UCSD-AML1 (cell line): ENCODE results near the gene TNIK.
"Not testable (repeated sequence)": the region's sequence is repeated elsewhere in the genome, so short reads cannot be mapped to it uniquely, and the experiment has no call there.

Source experiments
- DNase-seq: peaks from one replicate; lab custom pipeline; 2025; ENCODE audit not compliant: unreplicated experiment; lab: John Stamatoyannopoulos, UW

Gene TNIK

DNA sequence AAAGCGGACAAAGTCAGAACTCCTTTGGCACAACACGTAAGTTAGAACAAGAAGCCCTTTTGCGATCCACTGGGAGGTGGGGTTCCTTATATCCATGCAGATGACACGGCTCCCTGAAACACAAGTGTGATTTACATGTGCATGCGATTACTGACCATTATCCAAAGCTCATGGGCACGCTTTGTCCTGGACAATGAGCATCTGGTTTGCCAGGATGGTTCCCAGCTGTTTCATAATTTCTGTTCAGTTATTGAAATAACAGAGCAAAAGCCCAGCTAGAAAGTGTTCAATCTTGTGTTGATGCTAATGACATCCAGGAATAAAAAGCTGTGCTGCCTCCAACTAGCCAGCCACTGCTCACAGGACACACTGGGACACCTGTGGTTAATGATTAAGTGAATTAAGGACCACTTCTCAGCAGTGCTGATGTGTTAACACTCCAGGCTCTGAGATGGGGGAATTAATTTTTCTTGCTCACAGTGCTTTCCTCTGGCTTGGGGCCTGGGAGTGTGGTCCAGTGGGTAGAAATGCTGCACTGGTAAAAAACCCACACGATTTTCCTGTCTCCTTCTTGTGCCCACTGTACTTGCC lies 310.6 kb downstream of the TNIK start:
- DNase-seq = no peak

GRCh38 chr3:171145798-171146197 lies 314.4 kb downstream of the TNIK start:
- DNase-seq = no peak

DNA sequence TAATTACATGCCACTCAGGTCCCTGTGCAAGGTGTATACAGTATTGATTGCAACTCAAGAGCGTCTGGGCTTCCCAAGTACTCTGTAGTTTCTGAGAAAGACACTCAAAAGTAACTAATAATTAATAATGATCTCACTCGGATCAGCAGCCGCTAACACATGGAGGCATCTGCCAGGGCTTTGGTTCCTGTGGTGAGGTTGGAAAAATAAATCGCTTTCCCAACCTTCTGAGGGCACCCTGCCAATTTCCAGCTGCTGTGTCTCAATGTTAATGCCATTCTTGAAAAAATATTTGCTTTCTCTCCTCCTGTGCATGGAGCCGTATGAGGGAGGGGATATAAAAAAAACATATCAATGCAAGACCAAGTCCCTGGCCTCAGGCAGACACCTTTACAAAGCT lies 317.2 kb downstream of the TNIK start:
- DNase-seq = no peak

DNA sequence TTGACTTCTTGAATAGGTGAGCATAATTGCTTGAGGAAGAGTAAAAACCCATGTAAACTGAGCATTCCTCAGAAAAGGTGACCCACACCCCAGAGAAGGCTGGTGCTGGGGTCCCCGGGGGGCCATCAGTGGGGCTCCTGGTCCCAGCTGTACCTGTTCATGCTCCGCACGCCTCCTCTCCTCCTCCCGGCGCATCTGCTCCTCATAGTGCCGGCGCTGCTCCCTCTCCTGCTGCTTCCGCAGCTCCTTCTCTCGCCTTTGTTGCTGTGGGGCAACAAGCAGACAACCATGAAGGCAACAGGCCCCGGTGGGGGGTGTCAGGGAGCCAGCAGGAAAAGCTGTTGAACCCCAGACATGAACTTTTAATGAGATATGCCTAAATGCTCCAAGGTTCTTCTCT lies 320.0 kb downstream of the TNIK start:
- no peak for DNase-seq

GRCh38 chr3:171138027-171138426 lies 322.2 kb downstream of the TNIK start:
- DNase-seq = no peak

DNA sequence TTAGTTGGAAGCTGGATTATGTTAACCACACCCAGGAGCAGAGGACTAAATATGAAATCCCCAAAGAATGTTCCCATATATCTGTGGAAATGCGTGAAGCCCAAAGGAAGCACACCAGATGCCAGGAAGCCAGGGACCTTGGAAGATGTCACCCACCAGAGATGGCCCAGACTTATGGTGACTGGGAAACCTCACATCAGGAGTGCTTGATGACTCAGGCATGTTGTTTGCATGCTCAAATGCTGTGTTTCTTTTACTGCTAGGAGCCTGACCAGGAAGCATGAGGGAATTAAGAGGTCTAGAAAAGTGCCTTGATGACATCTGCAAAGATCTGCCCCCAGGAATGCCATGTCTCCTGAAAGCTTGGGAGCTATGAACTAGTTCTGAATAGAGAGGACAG lies 324.7 kb downstream of the TNIK start:
- no peak for DNase-seq

GRCh38 chr3:171133796-171134569 lies 326.2 kb downstream of the TNIK start:
- no peak for DNase-seq

DNA sequence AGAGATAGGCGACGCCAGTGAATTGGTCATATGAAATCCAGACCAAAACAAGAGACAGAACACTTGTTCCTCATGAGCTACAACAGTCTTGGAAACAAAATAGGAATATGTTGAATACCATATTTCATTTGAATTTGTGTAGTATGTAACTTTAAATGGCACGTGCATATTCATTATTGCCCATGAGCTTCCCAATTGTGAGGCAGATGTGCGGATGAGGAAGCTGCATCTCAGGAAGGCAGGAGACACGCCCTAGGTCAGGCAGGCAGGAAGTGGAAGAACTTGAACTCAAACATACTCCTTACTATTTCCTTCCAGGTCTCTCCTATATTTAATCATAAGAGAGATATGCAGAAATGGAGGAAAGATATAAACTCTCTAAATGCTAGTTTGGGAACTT lies 326.9 kb downstream of the TNIK start:
- DNase-seq = no peak

GRCh38 chr3:171132873-171133272 lies 327.3 kb downstream of the TNIK start:
- DNase-seq = no peak

GRCh38 chr3:171129827-171130226 lies 330.4 kb downstream of the TNIK start:
- DNase-seq = no peak

GRCh38 chr3:171127611-171128010 lies 332.6 kb downstream of the TNIK start:
- DNase-seq = no peak

GRCh38 chr3:171126478-171127209 lies 333.6 kb downstream of the TNIK start:
- DNase-seq = no peak

DNA sequence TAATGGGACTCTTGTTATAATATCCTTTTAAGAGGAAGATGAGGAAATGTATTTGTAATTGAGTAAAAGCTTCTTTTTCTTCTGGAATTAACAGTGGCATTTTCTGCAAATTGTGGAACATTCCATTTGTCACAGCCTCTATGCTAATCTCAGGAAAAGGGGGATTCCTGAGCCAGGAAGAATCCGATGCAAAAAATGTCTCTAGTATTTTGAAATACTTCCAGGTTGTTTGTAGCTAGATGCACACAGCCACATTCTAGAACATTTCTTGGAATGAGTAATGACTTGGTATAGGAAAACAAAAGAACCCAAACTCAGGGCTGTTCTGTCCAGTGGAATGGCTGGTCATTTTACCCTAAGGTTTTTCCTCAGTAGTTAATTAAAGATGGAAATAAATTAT lies 335.2 kb downstream of the TNIK start:
- DNase-seq = no peak

DNA sequence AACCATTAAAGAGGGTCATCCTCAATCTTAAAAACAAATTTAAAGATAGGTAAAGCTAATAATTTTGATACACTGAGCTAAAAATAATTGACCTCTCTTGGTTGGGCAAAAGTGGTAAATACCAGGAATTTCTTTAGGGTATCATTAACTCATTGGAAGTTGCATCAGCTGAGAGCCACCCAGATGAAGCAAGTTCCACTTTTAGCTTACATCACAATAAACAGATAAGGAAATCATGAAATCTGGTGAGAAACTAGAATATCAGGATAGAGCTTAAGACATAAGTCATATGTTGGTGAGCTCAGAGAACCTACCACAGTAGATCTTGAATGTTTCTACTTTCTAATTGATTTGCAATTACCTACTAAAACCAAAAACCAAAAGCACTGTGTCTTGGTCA lies 336.3 kb downstream of the TNIK start:
- no peak for DNase-seq

DNA sequence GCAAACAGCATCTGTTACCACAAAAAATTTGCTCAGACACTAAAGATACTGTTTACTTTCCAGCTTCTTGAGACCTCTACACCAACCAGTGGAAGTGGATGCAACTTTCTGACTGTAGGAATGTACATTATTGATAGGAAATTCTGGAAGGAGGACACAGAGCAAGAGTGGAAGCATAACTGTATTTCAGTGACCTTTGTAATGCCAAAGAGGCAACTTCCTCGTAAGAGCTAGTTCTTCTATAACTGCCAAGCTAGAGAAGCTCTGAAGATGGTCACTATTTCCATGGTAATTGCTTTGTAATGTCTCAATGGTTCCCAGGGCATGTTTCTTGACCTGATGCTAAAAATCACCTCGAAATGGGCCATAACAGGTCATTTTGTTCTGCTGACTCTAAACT lies 337.3 kb downstream of the TNIK start:
- no peak for DNase-seq

- DNase-seq = no peak
These were observed 338.0 kb downstream of the TNIK start for GRCh38 chr3:171122240-171122639.

DNA sequence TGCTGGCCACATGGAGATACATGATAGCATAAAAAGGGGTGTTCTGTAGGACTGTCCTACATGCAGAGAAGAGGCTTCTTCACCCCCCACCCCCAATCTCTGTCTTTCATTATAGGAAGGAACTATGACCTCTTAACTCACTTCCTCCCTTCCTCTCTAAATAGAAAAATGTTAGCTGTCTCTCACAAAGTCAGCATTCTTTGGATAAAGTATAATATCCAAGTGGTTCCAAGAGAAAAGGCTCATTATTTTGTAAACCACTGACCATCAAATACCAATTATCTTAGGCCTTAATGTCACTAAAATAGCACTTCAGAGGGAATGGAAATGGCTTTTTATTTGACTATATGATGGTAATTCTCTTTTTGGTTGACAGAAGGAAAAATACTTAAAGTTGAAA lies 338.4 kb downstream of the TNIK start:
- no peak for DNase-seq

DNA sequence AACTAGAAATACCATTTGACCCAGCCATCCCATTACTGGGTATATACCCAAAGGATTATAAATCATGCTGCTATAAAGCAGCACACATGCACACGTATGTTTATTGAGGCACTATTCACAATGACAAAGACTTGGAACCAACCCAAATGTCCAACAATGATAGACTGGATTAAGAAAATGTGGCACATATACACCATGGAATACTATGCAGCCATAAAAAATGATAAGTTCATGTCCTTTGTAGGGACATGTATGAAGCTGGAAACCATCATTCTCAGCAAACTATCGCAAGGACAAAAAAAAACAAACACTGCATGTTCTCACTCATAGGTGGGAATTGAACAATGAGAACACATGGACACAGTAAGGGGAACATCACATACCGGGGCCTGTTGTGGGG lies 340.8 kb downstream of the TNIK start:
- DNase-seq = not testable (repeated sequence)

- DNase-seq = not testable (repeated sequence)
These were observed 341.2 kb downstream of the TNIK start for GRCh38 chr3:171118993-171119392.

DNA sequence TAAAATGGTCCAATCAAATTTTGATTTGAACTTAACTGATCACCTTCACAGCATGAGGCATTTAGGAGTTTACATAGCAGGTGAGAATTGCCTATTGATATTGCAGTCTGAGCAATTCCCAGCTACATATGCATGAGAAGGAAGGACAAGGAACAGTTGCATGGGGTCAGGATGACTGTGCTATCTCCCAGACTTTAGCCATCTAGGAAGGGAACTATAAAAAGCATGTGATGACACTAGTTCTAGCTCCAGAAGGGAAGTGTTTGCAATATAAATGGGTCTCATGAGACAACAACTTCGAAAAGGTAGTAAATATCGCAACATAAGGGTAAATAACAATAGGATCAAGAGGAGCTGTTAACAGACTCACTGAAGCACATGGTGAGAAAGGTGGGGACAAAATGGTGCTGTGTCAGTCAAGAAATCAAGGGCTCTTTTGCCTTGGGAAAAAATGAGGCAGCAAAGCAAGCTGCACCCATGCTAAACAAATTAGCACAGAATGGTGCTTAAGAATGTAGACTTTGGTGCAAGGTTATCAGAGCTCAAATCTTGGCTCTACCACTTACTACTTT lies 343.3 kb downstream of the TNIK start:
- DNase-seq = no peak

DNA sequence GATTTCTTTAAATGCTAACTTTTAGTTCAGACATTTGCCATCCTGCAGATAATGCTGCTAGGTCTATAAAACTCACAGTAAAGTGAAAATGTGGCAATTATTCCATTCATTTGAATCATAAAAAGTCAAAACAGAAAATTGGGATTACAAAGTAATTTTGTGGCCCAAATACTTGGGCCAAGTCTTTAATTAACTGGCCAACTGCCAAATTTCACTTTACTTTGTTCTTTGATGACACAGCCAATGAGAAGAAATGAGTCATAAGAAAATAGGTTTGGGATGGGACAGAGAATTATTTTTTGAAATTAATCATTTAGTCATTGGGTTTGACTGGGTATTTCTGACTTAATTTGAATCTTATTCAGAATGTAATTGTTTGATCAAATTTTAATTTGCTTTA lies 343.8 kb downstream of the TNIK start:
- no peak for DNase-seq

- DNase-seq = no peak
These were observed 344.5 kb downstream of the TNIK start for GRCh38 chr3:171115667-171116066.
